Brain microvascular endothelial cell (primary cell): Measurements from ENCODE around the gene MAML3.

ENCODE experiments used
- DNase-seq: peaks from one replicate; pipeline ENCODE4 v3.0.0-alpha.2; 2020
- H3K27ac ChIP-seq: fragments of 250-450 bp; sonication (Bioruptor Pico); 2 replicates; pipeline ENCODE4 v1.5.1; 2020; ENCODE audit warnings: mild to moderate bottlenecking, moderate library complexity
- H3K27me3 ChIP-seq: fragments of 250-450 bp; sonication (Bioruptor Pico); replicated peaks from 2 replicates; pipeline ENCODE4 v1.5.1; 2020; ENCODE audit warnings: mild to moderate bottlenecking
- H3K36me3 ChIP-seq: fragments of 250-450 bp; sonication (Bioruptor Pico); replicated peaks from 2 replicates; pipeline ENCODE4 v1.5.1; 2020; ENCODE audit warnings: mild to moderate bottlenecking
- H3K4me3 ChIP-seq: 2 replicates; pipeline ENCODE4 v1.5.1; 2011; ENCODE audit warnings: low read depth, mild to moderate bottlenecking, control low read depth, low read length, moderate library complexity
- in situ Hi-C: cut with HindIII; loops from 2 replicates; pipeline ENCODE4 v1.10.0; 2017; ENCODE audit warnings: low sequenced_read_pairs, low pct_ligation_motif_present
- TF ChIP-seq, protein P1 (sequence below): IDR thresholded peaks from 2 replicates; pipeline ENCODE4 v1.5.1; 2011; ENCODE audit warnings: low read depth, mild to moderate bottlenecking, moderate library complexity, low read length, control low read depth, inconsistent platforms; ENCODE audit errors: missing control alignments

Gene MAML3

DNA sequence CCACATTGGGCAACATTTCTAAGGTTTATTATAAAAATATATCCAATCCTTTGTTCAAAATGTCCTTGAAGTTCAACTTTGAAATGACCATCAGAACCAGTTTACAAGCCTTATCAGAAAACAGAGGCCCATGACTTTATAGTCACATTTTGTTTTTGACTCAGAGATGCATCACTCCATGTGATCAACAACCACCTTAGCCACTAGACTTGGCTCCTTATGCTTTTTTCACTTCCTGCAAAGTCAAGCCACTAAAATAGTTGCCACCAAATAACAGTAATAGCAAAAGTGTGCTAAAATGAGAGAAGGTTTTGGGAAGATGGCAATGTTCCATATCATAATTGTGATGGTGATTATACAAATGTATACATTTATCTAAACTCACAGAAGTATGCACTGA, 181.7 kb downstream of the MAML3 start:
- H3K4me3 ChIP-seq, result no peak overlapping the region
- no peak overlapping the region for H3K27ac ChIP-seq
- no peaks in the 10 kb centered on the region for H3K27me3 ChIP-seq
- DNase-seq, result no peak
- in situ Hi-C loops, result no loop called here
- TF ChIP-seq, protein P1, sequence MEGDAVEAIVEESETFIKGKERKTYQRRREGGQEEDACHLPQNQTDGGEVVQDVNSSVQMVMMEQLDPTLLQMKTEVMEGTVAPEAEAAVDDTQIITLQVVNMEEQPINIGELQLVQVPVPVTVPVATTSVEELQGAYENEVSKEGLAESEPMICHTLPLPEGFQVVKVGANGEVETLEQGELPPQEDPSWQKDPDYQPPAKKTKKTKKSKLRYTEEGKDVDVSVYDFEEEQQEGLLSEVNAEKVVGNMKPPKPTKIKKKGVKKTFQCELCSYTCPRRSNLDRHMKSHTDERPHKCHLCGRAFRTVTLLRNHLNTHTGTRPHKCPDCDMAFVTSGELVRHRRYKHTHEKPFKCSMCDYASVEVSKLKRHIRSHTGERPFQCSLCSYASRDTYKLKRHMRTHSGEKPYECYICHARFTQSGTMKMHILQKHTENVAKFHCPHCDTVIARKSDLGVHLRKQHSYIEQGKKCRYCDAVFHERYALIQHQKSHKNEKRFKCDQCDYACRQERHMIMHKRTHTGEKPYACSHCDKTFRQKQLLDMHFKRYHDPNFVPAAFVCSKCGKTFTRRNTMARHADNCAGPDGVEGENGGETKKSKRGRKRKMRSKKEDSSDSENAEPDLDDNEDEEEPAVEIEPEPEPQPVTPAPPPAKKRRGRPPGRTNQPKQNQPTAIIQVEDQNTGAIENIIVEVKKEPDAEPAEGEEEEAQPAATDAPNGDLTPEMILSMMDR, result no peak
- H3K36me3 ChIP-seq, result no peaks in the 10 kb centered on the region

DNA sequence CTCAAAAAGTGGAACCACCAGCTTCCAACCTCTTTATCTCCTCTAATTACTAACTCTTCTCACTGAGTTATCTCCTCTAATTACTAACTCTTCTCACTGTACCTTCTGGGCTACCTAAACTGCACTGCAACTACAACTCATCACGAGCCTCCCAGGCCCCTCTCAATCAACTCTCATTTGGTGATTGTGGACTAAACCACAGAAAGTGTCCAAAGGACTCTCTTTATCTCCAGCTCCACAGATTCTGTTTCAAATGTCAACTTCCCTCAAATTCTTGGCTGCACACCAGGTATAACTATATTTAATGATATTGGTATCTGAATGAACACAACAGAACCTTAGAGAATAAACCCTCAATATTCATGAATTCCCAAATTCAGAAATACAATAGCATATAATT, 182.9 kb downstream of the MAML3 start:
- TF ChIP-seq, protein P1, result no peak
- no peak for DNase-seq
- Histone ChIP-seq H3K36me3 (no peaks in the 10 kb centered on the region), H3K4me3 (no peak overlapping the region), H3K27ac (no peak overlapping the region), H3K27me3 (no peaks in the 10 kb centered on the region)
- in situ Hi-C loops, result no loop called here

DNA sequence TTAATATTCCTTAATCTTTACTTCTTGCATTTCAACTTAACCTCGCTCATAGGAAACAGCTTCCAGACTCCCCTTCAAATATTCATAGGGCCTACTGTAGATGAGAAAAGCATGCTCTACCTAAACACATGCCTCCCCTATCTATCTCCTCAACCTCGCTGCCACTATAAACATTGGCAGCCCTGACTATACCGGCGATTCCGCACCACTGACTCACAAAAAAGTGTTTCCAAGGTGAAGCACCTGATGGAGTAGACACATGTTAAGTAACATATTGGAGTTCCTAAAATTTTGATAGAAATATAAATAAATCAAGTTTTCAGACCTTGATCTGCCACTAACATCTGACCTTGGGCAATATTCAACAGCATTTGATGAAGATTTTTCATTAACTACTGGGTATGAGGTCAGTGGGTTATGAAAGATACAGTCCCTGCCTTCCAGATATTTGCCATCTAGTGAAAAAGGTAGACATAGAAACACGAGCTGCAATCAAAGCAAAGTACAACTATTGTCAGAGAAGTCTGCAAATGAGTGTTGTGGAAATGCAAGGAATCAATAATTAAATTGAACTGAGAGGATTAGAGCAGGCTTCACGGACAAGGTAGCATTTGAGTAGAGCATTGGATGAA, 184.2 kb downstream of the MAML3 start:
- no peaks in the 10 kb centered on the region for H3K36me3 ChIP-seq
- in situ Hi-C loops, result no loop called here
- TF ChIP-seq, protein P1, result no peak
- H3K27ac ChIP-seq, result no peak overlapping the region
- no peak overlapping the region for H3K4me3 ChIP-seq
- no peaks in the 10 kb centered on the region for H3K27me3 ChIP-seq
- DNase-seq, result no peak

DNA sequence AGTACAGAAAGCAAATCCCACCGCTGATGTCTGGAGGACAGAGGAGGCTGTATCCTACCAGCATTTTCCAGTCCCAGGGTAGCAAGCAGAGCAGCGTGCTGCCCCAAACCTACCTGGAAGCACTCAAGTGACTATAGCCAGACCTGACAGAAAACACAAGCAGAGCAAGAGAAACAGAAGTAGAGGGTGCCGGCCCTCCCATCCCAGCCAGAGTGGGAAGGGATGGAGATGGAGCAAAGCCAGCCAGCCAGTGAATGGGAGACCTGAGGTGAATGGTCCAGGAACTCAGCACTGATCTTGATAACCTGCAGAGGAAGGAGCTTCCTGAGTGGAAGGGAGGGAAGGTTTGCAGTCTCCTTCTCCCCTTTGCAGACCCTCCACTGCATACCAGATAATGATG, 185.2 kb downstream of the MAML3 start:
- H3K27ac ChIP-seq, result no peak overlapping the region
- DNase-seq, result no peak
- no peak overlapping the region for H3K4me3 ChIP-seq
- no peaks in the 10 kb centered on the region for H3K27me3 ChIP-seq
- in situ Hi-C loops, result no loop called here
- no peaks in the 10 kb centered on the region for H3K36me3 ChIP-seq
- TF ChIP-seq, protein P1, result no peak

DNA sequence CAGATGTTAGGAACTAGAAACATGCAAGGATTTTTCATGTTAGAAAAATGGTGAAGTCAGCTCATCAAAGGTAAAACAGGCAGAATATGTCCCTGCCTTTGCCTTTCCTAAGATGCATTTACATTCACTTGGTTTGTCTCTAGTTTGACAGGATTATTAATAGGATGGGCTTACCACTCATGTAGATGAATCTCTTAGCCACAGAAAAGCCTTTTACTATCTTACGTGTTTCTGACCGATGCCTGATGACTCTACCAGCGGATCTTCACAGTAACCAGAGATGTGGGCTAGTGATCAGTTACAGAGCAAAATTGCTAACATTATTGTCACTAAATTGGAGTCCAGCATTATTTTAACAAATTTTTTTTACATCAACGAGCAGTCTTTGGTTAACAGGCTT, 187.6 kb downstream of the MAML3 start:
- in situ Hi-C loops, result no loop called here
- Histone ChIP-seq H3K27me3 (peaks cover under 1% of the 10 kb centered on the region), H3K27ac (no peak overlapping the region), H3K4me3 (no peak overlapping the region), H3K36me3 (no peaks in the 10 kb centered on the region)
- TF ChIP-seq, protein P1, result no peak
- no peak for DNase-seq

DNA sequence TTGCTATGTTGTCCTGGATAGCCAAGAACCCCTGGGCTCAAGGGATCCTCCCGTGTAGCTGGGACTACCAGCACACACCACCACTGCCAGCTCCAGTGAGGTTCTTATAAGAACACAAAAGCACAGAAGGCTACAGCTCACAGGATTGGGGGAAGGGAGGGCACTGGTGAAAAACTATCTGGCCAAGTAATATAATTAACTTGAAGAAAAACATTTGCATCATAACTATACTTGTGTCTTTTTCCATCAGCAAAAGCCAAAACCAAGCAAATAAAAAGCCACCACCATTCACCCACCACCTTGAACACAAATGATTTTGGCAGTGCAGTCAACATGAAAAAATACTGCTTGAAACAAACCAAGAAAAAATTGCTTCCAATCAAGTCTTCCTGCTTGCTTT, 188.2 kb downstream of the MAML3 start:
- TF ChIP-seq, protein P1, result no peak
- H3K36me3 ChIP-seq, result no peaks in the 10 kb centered on the region
- H3K27me3 ChIP-seq, result peaks cover 7% of the 10 kb centered on the region
- no peak overlapping the region for H3K27ac ChIP-seq
- in situ Hi-C loops, result no loop called here
- DNase-seq, result no peak
- H3K4me3 ChIP-seq, result no peak overlapping the region
